Measurements from ENCODE around the gene CSMD2.

- TF ChIP-seq CTCF (IDR thresholded peaks at IDR 0.05), result no peak
- no peak for TF ChIP-seq ZNF317 (CRISPR knock-in tag; IDR thresholded peaks at IDR 0.05; ENCODE audit: borderline replicate concordance, low read depth)
- no peak for TF ChIP-seq ZBTB43 (CRISPR knock-in tag; IDR thresholded peaks at IDR 0.05)
These were observed 86.6 kb downstream of the CSMD2 start for GRCh38 chr1:34078383-34078782.

Measured in WTC11 (cell line).